GM19324 (cell line): ENCODE results near the gene OPCML.

Source experiments
- ATAC-seq: cut with Tn5 transposase; IDR thresholded peaks from one replicate; pipeline ENCODE4 v1.9.1; 2021; ENCODE audit warnings: mild to moderate bottlenecking, moderate library complexity; ENCODE audit not compliant: unreplicated experiment, low FRiP score

Gene OPCML

GRCh38 chr11:132718711-132719671 is 813.3 kb downstream of the OPCML start:
- no peak for ATAC-seq

- no peak for ATAC-seq
Observed at GRCh38 chr11:132717824-132718223, 814.5 kb downstream of the OPCML start.

- no peak for ATAC-seq
Observed at GRCh38 chr11:132716037-132716436, 816.3 kb downstream of the OPCML start.

GRCh38 chr11:132714859-132715440 is 817.4 kb downstream of the OPCML start:
- ATAC-seq, result no peak

- no peak for ATAC-seq
Observed at GRCh38 chr11:132712466-132712865, 819.8 kb downstream of the OPCML start.

- ATAC-seq, result no peak
Observed at GRCh38 chr11:132704781-132705375, 827.4 kb downstream of the OPCML start.

- ATAC-seq, result no peak
Observed at GRCh38 chr11:132692891-132693290, 839.4 kb downstream of the OPCML start.

- no peak for ATAC-seq
Observed at GRCh38 chr11:132691848-132692550, 840.3 kb downstream of the OPCML start.

- ATAC-seq, result no peak
Observed at GRCh38 chr11:132686886-132687285, 845.4 kb downstream of the OPCML start.

GRCh38 chr11:132685174-132685611 is 847.1 kb downstream of the OPCML start:
- ATAC-seq, result no peak

- ATAC-seq, result no peak
Observed at GRCh38 chr11:132683602-132684001, 848.7 kb downstream of the OPCML start.

- ATAC-seq, result no peak
Observed at GRCh38 chr11:132681971-132682370, 850.3 kb downstream of the OPCML start.

- no peak for ATAC-seq
Observed at GRCh38 chr11:132680584-132680983, 851.7 kb downstream of the OPCML start.

- no peak for ATAC-seq
Observed at GRCh38 chr11:132674151-132674550, 858.1 kb downstream of the OPCML start.

- no peak for ATAC-seq
Observed at GRCh38 chr11:132671851-132672370, 860.4 kb downstream of the OPCML start.

GRCh38 chr11:132670921-132671675 is 861.2 kb downstream of the OPCML start:
- no peak for ATAC-seq

GRCh38 chr11:132669949-132670348 is 862.4 kb downstream of the OPCML start:
- no peak for ATAC-seq

GRCh38 chr11:132665205-132665604 is 867.1 kb downstream of the OPCML start:
- ATAC-seq, result no peak

- ATAC-seq, result no peak
Observed at GRCh38 chr11:132658696-132659095, 873.6 kb downstream of the OPCML start.

GRCh38 chr11:132658004-132658403 is 874.3 kb downstream of the OPCML start:
- no peak for ATAC-seq
